SK-N-SH (cell line): ENCODE results near the gene PCYT2. TPM values are rescaled to one million over a fixed set of nuclear protein-coding genes. Genes with fewer than 3 reads are reported as not detected.
A peak's percentile ranks its signal among the peaks of the same experiment; 100 is the strongest.

Experiments used
- CTCF ChIA-PET: fragments of 300-600, 350-600 bp; formaldehyde crosslinking; extraction: SDS; loops from one replicate; lab custom pipeline; 2021; lab: Yijun Ruan, JAX
- POLR2A ChIA-PET: fragments of 350-600 bp; sonication (Branson Sonifier 250); formaldehyde crosslinking; extraction: SDS; loops from one replicate; lab custom pipeline; 2020; ENCODE audit warnings: antibody characterized with exemption, inconsistent platforms; lab: Yijun Ruan, JAX
- DNase-seq: peaks from one replicate; pipeline ENCODE4 v3.0.0; 2012
- H2AFZ ChIP-seq: fragments of 200-600 bp; sonication (generic); 2 replicates; pipeline ENCODE4 v1.8.1; 2016; ENCODE audit warnings: antibody characterized with exemption, mild to moderate bottlenecking, low read depth
- H3F3A ChIP-seq: fragments of 200-600 bp; sonication (generic); replicated peaks from 2 replicates; pipeline ENCODE3; 2016; ENCODE audit warnings: antibody characterized with exemption, mild to moderate bottlenecking; ENCODE audit not compliant: insufficient read depth
- H3K27ac ChIP-seq, 2 experiments: fragments of 200-500 bp in 1 of 2; fragments of 200-600 bp in 1 of 2; sonication (Bioruptor generic) in 1 of 2; sonication (generic), shearing (Covaris generic) in 1 of 2; 2 replicates each; pipeline versions ENCODE4 v1.5.1 to v1.6.1; 2014 to 2016; ENCODE audit warnings: low read depth in 2 of 2, inconsistent platforms in 1 of 2, low read length in 1 of 2, mild to moderate bottlenecking in 1 of 2, mixed read lengths in 1 of 2
- H3K27me3 ChIP-seq: fragments of 200-600 bp; sonication (generic), shearing (Covaris generic); 2 replicates; pipeline ENCODE4 v1.6.1; 2016; ENCODE audit warnings: mixed run types; ENCODE audit not compliant: insufficient read depth
- H3K36me3 ChIP-seq, 2 experiments: fragments of 200-500 bp in 1 of 2; fragments of 200-600 bp in 1 of 2; sonication (Bioruptor generic) in 1 of 2; sonication (generic) in 1 of 2; replicated peaks in 1 of 2; 2 replicates each; pipeline versions ENCODE3 to v1.5.1; 2014 to 2016; ENCODE audit warnings: low read length in 1 of 2, mild to moderate bottlenecking in 1 of 2; ENCODE audit not compliant: insufficient read depth in 2 of 2, control insufficient read depth in 1 of 2
- H3K4me1 ChIP-seq, 2 experiments: fragments of 200-500 bp in 1 of 2; fragments of 200-600 bp in 1 of 2; sonication (Bioruptor generic) in 1 of 2; sonication (generic), shearing (Covaris generic) in 1 of 2; 2 replicates each; pipeline versions ENCODE4 v1.5.1 to v1.6.1; 2014 to 2016; ENCODE audit warnings: low read depth in 1 of 2, low read length in 1 of 2, mixed run types in 1 of 2; ENCODE audit not compliant: insufficient read depth in 2 of 2, control insufficient read depth in 1 of 2
- H3K4me2 ChIP-seq: fragments of 200-600 bp; sonication (generic), shearing (Covaris generic); 2 replicates; pipeline ENCODE4 v1.6.1; 2017; ENCODE audit warnings: mixed run types
- H3K4me3 ChIP-seq, 2 experiments: fragments of 200-500 bp in 1 of 2; fragments of 200-600 bp in 1 of 2; sonication (Bioruptor generic) in 1 of 2; sonication (generic), shearing (Covaris generic) in 1 of 2; 2 replicates each; pipeline versions ENCODE4 v1.5.1 to v1.8.1; 2014 to 2016; ENCODE audit warnings: low read depth in 2 of 2, inconsistent platforms in 1 of 2, low read length in 1 of 2, mild to moderate bottlenecking in 1 of 2, mixed read lengths in 1 of 2, moderate library complexity in 1 of 2
- H3K79me2 ChIP-seq: fragments of 200-600 bp; sonication (generic); 2 replicates; pipeline ENCODE4 v1.8.1; 2017; ENCODE audit warnings: mild to moderate bottlenecking; ENCODE audit not compliant: insufficient read depth
- H3K9ac ChIP-seq: fragments of 200-600 bp; sonication (generic); 2 replicates; pipeline ENCODE4 v1.6.1; 2017; ENCODE audit warnings: mixed run types
- H3K9me2 ChIP-seq: fragments of 200-600 bp; sonication (generic); 2 replicates; pipeline ENCODE4 v1.6.1; 2017; ENCODE audit warnings: mixed run types
- H3K9me3 ChIP-seq: fragments of 200-600 bp; sonication (generic); 2 replicates; pipeline ENCODE4 v1.6.1; 2017; ENCODE audit warnings: mixed run types, mild to moderate bottlenecking, moderate library complexity
- H4K20me1 ChIP-seq: fragments of 200-600 bp; sonication (generic); 2 replicates; pipeline ENCODE4 v1.6.1; 2017; ENCODE audit warnings: mild to moderate bottlenecking, mixed run types; ENCODE audit not compliant: insufficient read depth
- ELF1 ChIP-seq: IDR thresholded peaks from 2 replicates; pipeline ENCODE4 v1.4.0; 2012
- EP300 ChIP-seq, 2 experiments: IDR thresholded peaks; 2 replicates each; pipeline versions ENCODE4 v1.4.0 to v1.6.1; 2012; ENCODE audit warnings: borderline replicate concordance in 1 of 2, low read depth in 1 of 2, low read length in 1 of 2
- FOXJ3 ChIP-seq: sonication (generic); formaldehyde crosslinking; IDR thresholded peaks from 2 replicates; pipeline ENCODE4 v1.5.1; 2020; ENCODE audit warnings: mild to moderate bottlenecking, missing genetic modification reagents
- IRF3 ChIP-seq: fragments of 150-350 bp; IDR thresholded peaks from 2 replicates; pipeline ENCODE4 v1.6.1; 2016; ENCODE audit warnings: mild to moderate bottlenecking, low read depth, low read length
- JUND ChIP-seq: IDR thresholded peaks from 2 replicates; pipeline ENCODE4 v1.4.0; 2012
- MXI1 ChIP-seq: IDR thresholded peaks from 2 replicates; pipeline ENCODE4 v1.6.1; 2012; ENCODE audit warnings: mild to moderate bottlenecking, low read depth, low read length, improper control_type of control experiment
- NFIC ChIP-seq: IDR thresholded peaks from 2 replicates; pipeline ENCODE4 v1.4.0; 2012; ENCODE audit warnings: borderline replicate concordance
- NRF1 ChIP-seq: IDR thresholded peaks from 2 replicates; pipeline ENCODE4 v1.6.1; 2012; ENCODE audit warnings: low read depth, mild to moderate bottlenecking, low read length
- PBX3 ChIP-seq: IDR thresholded peaks from 2 replicates; pipeline ENCODE4; 2012
- POLR2AphosphoS5 ChIP-seq: IDR thresholded peaks from 2 replicates; pipeline ENCODE4 v1.6.1; 2012; ENCODE audit warnings: low read depth, low read length
- RAD21 ChIP-seq: IDR thresholded peaks from 2 replicates; pipeline ENCODE4 v1.6.1; 2012; ENCODE audit warnings: mild to moderate bottlenecking, low read length
- RCOR1 ChIP-seq: fragments of 150-350 bp; IDR thresholded peaks from 2 replicates; pipeline ENCODE4 v1.6.1; 2017; ENCODE audit warnings: antibody characterized with exemption, low read length
- REST ChIP-seq: IDR thresholded peaks from 2 replicates; pipeline ENCODE4 v1.6.1; 2012; ENCODE audit warnings: mild to moderate bottlenecking, low read depth, low read length, moderate library complexity
- RFX5 ChIP-seq: IDR thresholded peaks from 2 replicates; pipeline ENCODE4 v1.6.1; 2012; ENCODE audit warnings: mild to moderate bottlenecking, improper control_type of control experiment, low read length
- SIN3A ChIP-seq: IDR thresholded peaks from 2 replicates; pipeline ENCODE4 v1.6.1; 2012; ENCODE audit warnings: low read depth, mild to moderate bottlenecking, low read length, moderate library complexity, borderline replicate concordance
- SMC3 ChIP-seq: IDR thresholded peaks from 2 replicates; pipeline ENCODE4 v1.6.1; 2012; ENCODE audit warnings: low read depth, low read length, improper control_type of control experiment
- TAF1 ChIP-seq: IDR thresholded peaks from 2 replicates; pipeline ENCODE4 v1.6.1; 2012; ENCODE audit warnings: low read depth, mild to moderate bottlenecking, low read length, moderate library complexity, borderline replicate concordance
- TCF12 ChIP-seq: IDR thresholded peaks from 2 replicates; pipeline ENCODE4 v1.4.0; 2012
- TEAD4 ChIP-seq: IDR thresholded peaks from 2 replicates; pipeline ENCODE4 v1.4.0; 2012; ENCODE audit warnings: mild to moderate bottlenecking, borderline replicate concordance; ENCODE audit not compliant: insufficient read depth
- USF1 ChIP-seq: IDR thresholded peaks from 2 replicates; pipeline ENCODE4 v1.4.0; 2012; ENCODE audit warnings: low read depth, borderline replicate concordance
- USF2 ChIP-seq: fragments of 150-350 bp; IDR thresholded peaks from 2 replicates; pipeline ENCODE4 v1.6.1; 2017; ENCODE audit warnings: antibody characterized with exemption, low read length, low read depth, borderline replicate concordance
- ZBTB33 ChIP-seq: IDR thresholded peaks from 2 replicates; pipeline ENCODE4 v1.4.0; 2012; ENCODE audit warnings: low read depth, borderline replicate concordance
- WGBS: methylation state at CpG from one replicate; pipeline ENCODE4 v1.1.6; 2017; ENCODE audit warnings: low lambda C conversion rate; 5-methylcytosine and 5-hydroxymethylcytosine counted together
- polyA plus RNA-seq, 3 experiments: library from polyadenylated mRNA; depleted of rRNA; stranded (reverse); fragments of >200 nt; gene quantifications; 2 replicates each; pipeline ENCODE4 v1.2.3, GENCODE V29; 2012

Gene PCYT2
- polyA plus RNA-seq, 1 of the 3 experiments (the other 2 are of a cell fraction), result 46.2 TPM

- H4K20me1 ChIP-seq, result peaks cover 46% of the 10 kb centered on the region
- peaks cover 27 to 37% of the 10 kb centered on the region in 2 experiments for H3K36me3 ChIP-seq
- peak overlapping the region; percentile 83 to 97 for H3K4me3 ChIP-seq
- no peaks in the 10 kb centered on the region for H3K9me2 ChIP-seq
- peak; percentile 96 for DNase-seq
- H3K27ac ChIP-seq, result peak overlapping the region; percentile 86 to 95
- peaks cover 65% of the 10 kb centered on the region for H3K79me2 ChIP-seq
- H3K27me3 ChIP-seq, result no peaks in the 10 kb centered on the region
- POLR2A ChIA-PET, result interaction anchor here (0.6 to 2.5 kb wide), 18 partner anchors 8 to 362 kb away, joined by 3 to 16 read pairs (median 3); partner anchors contain the start of genes ALYREF, ANAPC11, ARL16 and HGS
- H3K9me3 ChIP-seq, result no peaks in the 10 kb centered on the region
- 15% methylated on average over 37 of the region's 52 CpGs for WGBS
- peak overlapping the region; percentile 99 for H3K4me2 ChIP-seq
- CTCF ChIA-PET, result interaction anchor here (0.6 to 6.9 kb wide), 63 partner anchors 9 to 229 kb away, joined by 3 to 54 read pairs (median 6); partner anchors contain the start of genes ALYREF, ANAPC11, CENPX and DCXR
- H3F3A ChIP-seq, result peaks cover 72% of the 10 kb centered on the region
- no peak overlapping the region for H2AFZ ChIP-seq
- H3K9ac ChIP-seq, result peak overlapping the region; percentile 98
- H3K4me1 ChIP-seq, result peaks cover 24 to 51% of the 10 kb centered on the region in 2 experiments; a peak in 3 of 4 replicates
- TF ChIP-seq RCOR1 (no peak), TAF1 (no peak), SIN3A (peak; percentile 26; the same call in 1 of the 2 replicates), NRF1 (peak; percentile 39; the same call in 1 of the 2 replicates), JUND (peak; percentile 8; the same call in 1 of the 2 replicates), EP300 (IDR thresholded peaks at IDR 0.05; ENCODE audit: borderline replicate concordance in 1 of 2, low read depth in 1 of 2, low read length in 1 of 2) (no peak), RFX5 (no peak), PBX3 (peak; percentile 4; the same call in 1 of the 2 replicates), RAD21 (peak; percentile 35), TCF12 (no peak), POLR2AphosphoS5 (peak; percentile 12; the same call in 1 of the 2 replicates), NFIC (no peak), FOXJ3 (no peak), IRF3 (no peak), TEAD4 (no peak), SMC3 (peak; percentile 33), USF1 (no peak), USF2 (no peak), MXI1 (no peak; the same call in 1 of the 2 replicates), ELF1 (no peak), REST (no peak), ZBTB33 (no peak; the same call in 1 of the 2 replicates)
Observed at GRCh38 chr17:81869221-81870130, 41.7 kb downstream of the PCYT2 start.
